Limb (tissue), 2 donors: Measurements from ENCODE around the gene A4GALT.

ENCODE experiments used
- DNase-seq, 2 donors: peaks; one replicate each; pipeline ENCODE4 v3.0.0-alpha.2; 2016; ENCODE audit errors: extremely low spot score in 2 of 2

The A4GALT gene

GRCh38 chr22:42649246-42650099 is 71.2 kb downstream of the A4GALT start, which contains the start of gene CYB5R3:
CYB5R3 (minus strand) TSS chr22:42649392; CDS start chr22:42649315, 77 bp downstream.
- peak; percentile 87 to 93 for DNase-seq

- DNase-seq, result no peak
These were observed 72.1 kb downstream of the A4GALT start for GRCh38 chr22:42648368-42649245.

DNA sequence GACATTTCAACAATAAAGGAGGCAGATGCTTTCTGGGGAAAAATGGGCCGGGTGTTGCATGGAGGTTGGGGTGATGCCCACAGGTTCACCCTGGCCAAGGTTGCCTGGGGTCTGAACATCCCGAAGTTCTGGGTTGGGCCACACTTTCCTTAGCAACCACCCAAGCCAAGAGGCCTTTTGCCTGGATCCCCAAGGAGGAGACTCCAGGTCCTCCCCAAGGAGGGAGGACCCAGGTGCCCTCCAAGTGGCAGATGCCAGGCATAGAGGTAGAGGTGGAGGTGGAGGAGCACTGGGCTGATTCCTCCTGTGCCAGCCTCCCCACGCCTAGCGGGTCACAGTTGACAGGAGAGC is 72.7 kb downstream of the A4GALT start:
- no peak for DNase-seq

- DNase-seq, result no peak
These were observed 73.8 kb downstream of the A4GALT start for GRCh38 chr22:42646569-42647525.

DNA sequence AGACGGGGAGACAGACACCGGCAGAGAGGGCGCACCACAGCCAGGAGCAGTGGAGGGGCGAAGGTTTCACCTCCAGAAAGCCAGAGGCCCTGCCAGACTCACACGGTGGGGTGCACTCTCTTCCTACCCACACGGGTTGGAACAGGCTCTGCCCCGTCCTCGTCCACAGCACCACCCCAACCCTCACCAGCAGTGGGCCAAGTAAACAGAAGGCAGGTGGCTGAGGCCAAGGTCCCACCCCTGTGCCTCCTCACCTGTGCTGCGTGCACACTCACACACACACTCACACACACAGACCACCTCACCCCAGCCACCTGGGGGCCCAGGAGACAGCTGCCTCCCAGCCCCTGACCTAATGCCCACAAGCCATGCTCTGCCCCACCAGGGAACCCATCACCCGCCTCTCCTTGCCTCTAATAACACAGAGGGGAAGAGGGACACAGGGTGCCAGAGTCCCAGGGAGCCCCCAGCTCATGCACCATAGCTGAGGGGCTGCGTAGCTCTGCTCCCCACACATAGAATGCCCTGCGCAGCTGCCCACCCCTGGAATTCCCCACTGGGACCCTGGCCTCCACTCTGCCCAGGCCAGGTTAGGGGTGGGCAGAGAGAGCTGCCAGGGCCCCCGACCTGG is 74.6 kb downstream of the A4GALT start:
- no peak for DNase-seq

- no peak for DNase-seq
These were observed 75.2 kb downstream of the A4GALT start for GRCh38 chr22:42645341-42645937.

- peak; percentile 30 to 65 for DNase-seq
These were observed 76.0 kb downstream of the A4GALT start for GRCh38 chr22:42644422-42645340.

GRCh38 chr22:42643634-42644421 is 76.8 kb downstream of the A4GALT start:
- no peak for DNase-seq

- no peak for DNase-seq
These were observed 77.7 kb downstream of the A4GALT start for GRCh38 chr22:42642806-42643633.
